GM12878 (cell line): ENCODE measurements around the gene IL17B. TPM values are rescaled to one million over a fixed set of nuclear protein-coding genes. Genes with fewer than 3 reads are reported as not detected.

Experiments
- ASH2L ChIP-seq: fragments of 300-600, 200-600 bp; sonication (generic); IDR thresholded peaks from 2 replicates; pipeline ENCODE4 v1.6.1; 2017; ENCODE audit warnings: low read depth, mild to moderate bottlenecking, borderline replicate concordance
- CBFB ChIP-seq: IDR thresholded peaks from 2 replicates; pipeline ENCODE4 v1.6.1; 2016; ENCODE audit warnings: antibody characterized with exemption, low read depth
- CHD2 ChIP-seq: IDR thresholded peaks from 2 replicates; pipeline ENCODE4 v1.6.1; 2011; ENCODE audit warnings: low read depth, low read length, improper control_type of control experiment, borderline replicate concordance
- E2F4 ChIP-seq: IDR thresholded peaks from 2 replicates; pipeline ENCODE4 v1.6.1; 2012; ENCODE audit warnings: low read depth, low read length, improper control_type of control experiment
- E4F1 ChIP-seq: fragments of 450-650 bp; IDR thresholded peaks from 2 replicates; pipeline ENCODE4 v1.6.1; 2018; ENCODE audit warnings: borderline replicate concordance, mild to moderate bottlenecking; ENCODE audit not compliant: partially characterized antibody
- ELK1 ChIP-seq: IDR thresholded peaks from 2 replicates; pipeline ENCODE4 v1.6.1; 2012; ENCODE audit warnings: low read depth, low read length, improper control_type of control experiment
- LARP7 ChIP-seq: fragments of 450-650 bp; IDR thresholded peaks from 2 replicates; pipeline ENCODE4 v1.6.1; 2017; ENCODE audit warnings: mild to moderate bottlenecking
- MAX ChIP-seq: IDR thresholded peaks from 2 replicates; pipeline ENCODE4 v1.6.1; 2012; ENCODE audit warnings: low read depth, low read length, improper control_type of control experiment
- NFYB ChIP-seq: IDR thresholded peaks from 2 replicates; pipeline ENCODE4 v1.6.1; 2011; ENCODE audit warnings: low read depth, mild to moderate bottlenecking, low read length, improper control_type of control experiment, moderate library complexity; ENCODE audit not compliant: insufficient read depth
- POLR2AphosphoS5 ChIP-seq: IDR thresholded peaks from 2 replicates; pipeline ENCODE4 v1.6.1; 2011; ENCODE audit warnings: mild to moderate bottlenecking, low read length, inconsistent platforms
- RAD51 ChIP-seq: fragments of 450-650 bp; IDR thresholded peaks from 2 replicates; pipeline ENCODE4 v1.6.1; 2016; ENCODE audit warnings: moderate library complexity, mild to moderate bottlenecking, inconsistent platforms
- RFX5 ChIP-seq: IDR thresholded peaks from 2 replicates; pipeline ENCODE4 v1.6.1; 2011; ENCODE audit warnings: low read depth, low read length, improper control_type of control experiment
- RUNX3 ChIP-seq: IDR thresholded peaks from 2 replicates; pipeline ENCODE4 v1.6.1; 2012; ENCODE audit warnings: low read length, inconsistent platforms
- SIX5 ChIP-seq: IDR thresholded peaks from 2 replicates; pipeline ENCODE4 v1.6.1; 2011; ENCODE audit warnings: mild to moderate bottlenecking, low read depth, low read length, moderate library complexity; ENCODE audit not compliant: severe bottlenecking
- SMAD5 ChIP-seq: IDR thresholded peaks from 2 replicates; pipeline ENCODE4 v1.6.1; 2016; ENCODE audit warnings: antibody characterized with exemption, low read depth
- SRF ChIP-seq, 2 experiments: IDR thresholded peaks; 2 replicates each; pipeline ENCODE4 v1.6.1; 2011; ENCODE audit warnings: low read depth in 2 of 2, low read length in 2 of 2, mild to moderate bottlenecking in 1 of 2, moderate library complexity in 1 of 2
- USF2 ChIP-seq: IDR thresholded peaks from 2 replicates; pipeline ENCODE4 v1.6.1; 2011; ENCODE audit warnings: low read depth, low read length, improper control_type of control experiment, borderline replicate concordance
- ZZZ3 ChIP-seq: IDR thresholded peaks from 2 replicates; pipeline ENCODE4 v1.6.1; 2011; ENCODE audit warnings: low read depth; ENCODE audit not compliant: control insufficient read depth, insufficient read length
- polyA plus RNA-seq, 11 experiments: library from polyadenylated mRNA; depleted of rRNA in 4 of 11; unstranded in 6 of 11; stranded (reverse) in 5 of 11; fragments of >200 nt; fragmentation: Nextera tagmentation in 4 of 11; fragmentation: Illumina TruSeq in 1 of 11; extraction: Ambion mirVana in 4 of 11; extraction: Trizol in 1 of 11; gene quantifications; 1 replicate in 1 of 11; 2 replicates in 10 of 11; pipeline versions ENCODE4 v1.2.1 to v1.2.3, GENCODE V29; 2011 to 2016; ENCODE audit warnings: inconsistent platforms in 2 of 11, missing spikeins in 2 of 11, low read depth in 1 of 11
- total RNA-seq, 4 experiments: library from RNA; depleted of rRNA in 3 of 4; stranded (reverse); fragments of >200 nt in 3 of 4; fragmentation: Illumina TruSeq in 1 of 4; extraction: Trizol in 1 of 4; gene quantifications; 2 replicates each; pipeline versions ENCODE4 v1.2.1 to v1.2.3, GENCODE V29; 2013 to 2021

IL17B gene
- total and polyA plus RNA-seq, 10 of the 15 experiments (the other 5 are each of a cell fraction or from before 2014, with no cell fraction given) = not detected

GRCh38 chr5:149406203-149406978 is 27.3 kb upstream of the IL17B start (continued):
- TF ChIP-seq LARP7 = no peak
- TF ChIP-seq NFYB = 0 out of 2 replicates have a peak, but pooled peaks have one; percentile 19
- no peak for TF ChIP-seq SIX5
- TF ChIP-seq CHD2 = no peak
- no peak for TF ChIP-seq SMAD5
- no peak for TF ChIP-seq E4F1
- no peak for TF ChIP-seq POLR2AphosphoS5
- TF ChIP-seq RFX5 = no peak
- TF ChIP-seq CBFB = no peak
- no peak for TF ChIP-seq ASH2L
- peak; percentile 49; the same call in 1 of the 2 replicates for TF ChIP-seq MAX
- TF ChIP-seq ZZZ3 = no peak
- no peak for TF ChIP-seq SRF (IDR thresholded peaks at IDR 0.05; ENCODE audit: low read depth in 2 of 2, low read length in 2 of 2)
- no peak for TF ChIP-seq E2F4
- TF ChIP-seq RAD51 = peak; percentile 81
- TF ChIP-seq RUNX3 = no peak
- peak; percentile 4; the same call in 1 of the 2 replicates for TF ChIP-seq USF2
- TF ChIP-seq ELK1 = no peak
